Ovary (tissue), 3 donors: ENCODE measurements around the gene BPIFA2.

ENCODE experiments used
- EP300 ChIP-seq: sonication (generic); formaldehyde crosslinking; IDR thresholded peaks from one replicate; pipeline ENCODE4 v1.6.1; 2017; ENCODE audit warnings: antibody characterized with exemption
- TF ChIP-seq, protein P1 (sequence below), 3 donors: fragments of 450-650 bp in 2 of 3; fragments of 200-600 bp in 1 of 3; IDR thresholded peaks; one replicate each; pipeline versions ENCODE4 v1.5.1 to v1.8.0; 2016 to 2022; ENCODE audit warnings: antibody characterized with exemption in 3 of 3, mild to moderate bottlenecking in 1 of 3
- donor health status: DM: no; HTN: no; CAD: no.

DNA sequence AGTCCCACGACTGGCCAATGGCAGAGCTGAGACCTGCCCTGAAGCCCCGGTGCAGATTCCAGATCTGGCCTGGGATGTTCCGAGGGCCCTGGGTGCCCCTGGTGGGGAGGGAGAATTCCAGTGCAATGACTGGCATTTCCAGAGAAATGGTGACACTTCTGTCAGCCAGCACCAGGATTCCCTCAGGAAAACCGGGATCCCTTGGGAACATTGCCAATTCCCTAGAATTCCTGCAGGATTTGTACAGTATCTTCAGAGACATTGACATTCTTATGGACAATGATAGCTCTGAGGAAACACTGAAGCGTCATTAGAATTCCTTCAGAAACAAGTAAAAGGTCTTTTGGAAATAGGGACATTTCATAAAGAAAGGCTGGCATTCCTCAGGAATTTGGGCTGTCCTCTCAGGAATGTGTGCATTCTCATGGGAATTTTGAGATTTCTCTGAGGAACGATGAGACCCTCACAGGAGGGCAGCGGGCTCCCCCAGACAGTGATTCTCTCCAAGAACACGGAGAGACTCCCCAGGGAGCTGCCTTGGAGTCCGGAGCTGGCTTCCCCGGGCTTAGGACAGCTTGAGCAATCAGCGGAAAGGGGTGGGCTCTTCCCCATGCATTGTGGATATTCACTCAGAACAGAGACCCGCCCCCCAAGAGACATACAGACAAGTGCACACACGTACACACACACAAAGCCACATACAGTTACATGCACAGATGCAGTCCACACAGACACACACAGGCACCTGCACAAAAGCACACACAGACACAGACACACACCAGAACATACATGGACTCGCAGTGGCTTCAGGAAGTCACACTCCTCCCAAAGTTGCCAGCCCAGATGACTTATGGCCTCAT, 35.2 kb upstream of the BPIFA2 start:
- TF ChIP-seq, protein P1, sequence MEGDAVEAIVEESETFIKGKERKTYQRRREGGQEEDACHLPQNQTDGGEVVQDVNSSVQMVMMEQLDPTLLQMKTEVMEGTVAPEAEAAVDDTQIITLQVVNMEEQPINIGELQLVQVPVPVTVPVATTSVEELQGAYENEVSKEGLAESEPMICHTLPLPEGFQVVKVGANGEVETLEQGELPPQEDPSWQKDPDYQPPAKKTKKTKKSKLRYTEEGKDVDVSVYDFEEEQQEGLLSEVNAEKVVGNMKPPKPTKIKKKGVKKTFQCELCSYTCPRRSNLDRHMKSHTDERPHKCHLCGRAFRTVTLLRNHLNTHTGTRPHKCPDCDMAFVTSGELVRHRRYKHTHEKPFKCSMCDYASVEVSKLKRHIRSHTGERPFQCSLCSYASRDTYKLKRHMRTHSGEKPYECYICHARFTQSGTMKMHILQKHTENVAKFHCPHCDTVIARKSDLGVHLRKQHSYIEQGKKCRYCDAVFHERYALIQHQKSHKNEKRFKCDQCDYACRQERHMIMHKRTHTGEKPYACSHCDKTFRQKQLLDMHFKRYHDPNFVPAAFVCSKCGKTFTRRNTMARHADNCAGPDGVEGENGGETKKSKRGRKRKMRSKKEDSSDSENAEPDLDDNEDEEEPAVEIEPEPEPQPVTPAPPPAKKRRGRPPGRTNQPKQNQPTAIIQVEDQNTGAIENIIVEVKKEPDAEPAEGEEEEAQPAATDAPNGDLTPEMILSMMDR (IDR thresholded peaks at IDR 0.05) = no peak
- no peak for TF ChIP-seq EP300
